A673 (cell line): ENCODE data around the gene NAB2. TPM values are rescaled to one million over a fixed set of nuclear protein-coding genes. Genes with fewer than 3 reads are reported as not detected.

Experiments
- BruUV-seq: library from RNA; stranded (reverse); fragments of 400-500 nt; replicated peaks from 2 replicates; lab custom pipeline; 2021; lab: Mats Ljungman, UMichigan
- CTCF ChIA-PET: fragments of 300-600 bp; sonication (Branson Sonifier 250); formaldehyde crosslinking; loops from one replicate; lab custom pipeline; 2022; ENCODE audit warnings: antibody characterized with exemption; lab: Charles Lee
- POLR2A ChIA-PET: fragments of 300-600 bp; sonication (Branson Sonifier 250); formaldehyde crosslinking; loops from one replicate; lab custom pipeline; 2022; ENCODE audit warnings: antibody characterized with exemption; ENCODE audit not compliant: low non-redundant PET; lab: Charles Lee
- DNase-seq: peaks from one replicate; pipeline ENCODE4 v3.0.0-alpha.2; 2015; ENCODE audit warnings: low spot score
- H3K27ac ChIP-seq: fragments of 200-600 bp; sonication (generic); 2 replicates; pipeline ENCODE4 v1.5.1; 2016; ENCODE audit warnings: mixed run types, low read depth, mild to moderate bottlenecking, mixed read lengths, antibody characterized with exemption, low read length; ENCODE audit not compliant: poor library complexity, severe bottlenecking
- H3K27me3 ChIP-seq: fragments of 200-600 bp; sonication (generic); replicated peaks from 2 replicates; pipeline ENCODE4 v1.6.1; 2017; ENCODE audit warnings: mixed run types, low read depth, mild to moderate bottlenecking, mixed read lengths, antibody characterized with exemption, low read length; ENCODE audit not compliant: insufficient read depth, poor library complexity
- H3K36me3 ChIP-seq: fragments of 200-600 bp; sonication (generic); 2 replicates; pipeline ENCODE4 v1.6.1; 2016; ENCODE audit warnings: mixed run types, mild to moderate bottlenecking, mixed read lengths, antibody characterized with exemption, low read length; ENCODE audit not compliant: insufficient read depth, poor library complexity, severe bottlenecking
- H3K4me1 ChIP-seq: fragments of 200-600 bp; sonication (generic); 2 replicates; pipeline ENCODE4 v1.6.1; 2017; ENCODE audit warnings: mixed run types, mild to moderate bottlenecking, mixed read lengths, antibody characterized with exemption, low read length; ENCODE audit not compliant: insufficient read depth, poor library complexity, severe bottlenecking
- H3K4me3 ChIP-seq: fragments of 200-600 bp; sonication (generic); 2 replicates; pipeline ENCODE4 v1.5.1; 2016; ENCODE audit warnings: low read depth, mixed run types, mild to moderate bottlenecking, mixed read lengths, low read length; ENCODE audit not compliant: poor library complexity, severe bottlenecking
- H3K9me3 ChIP-seq: fragments of 200-600 bp; sonication (generic); 2 replicates; pipeline ENCODE4 v1.6.1; 2016; ENCODE audit warnings: mixed run types, low read depth, mild to moderate bottlenecking, mixed read lengths, antibody characterized with exemption, low read length; ENCODE audit not compliant: poor library complexity, severe bottlenecking
- EZH2 ChIP-seq: fragments of 200-600 bp; sonication (generic); IDR thresholded peaks from 2 replicates; pipeline ENCODE4 v1.6.1; 2017; ENCODE audit warnings: borderline replicate concordance, low read depth, mild to moderate bottlenecking, mixed read lengths, antibody characterized with exemption, low read length; ENCODE audit not compliant: poor library complexity, severe bottlenecking
- intact Hi-C: fragments of 100-400 bp; cut with micrococcal nuclease; formaldehyde crosslinking; loops from one replicate; pipeline ENCODE4 v1.10.0; 2022; ENCODE audit not compliant: unreplicated experiment
- total RNA-seq: library from RNA; stranded (reverse); gene quantifications from 2 replicates; pipeline ENCODE4 v1.2.3, GENCODE V29; 2021
- TF ChIP-seq, protein P1 (sequence below): fragments of 300-800, 200-600 bp; sonication (generic); conservative IDR thresholded peaks from 2 replicates; pipeline ENCODE4 v1.5.1; 2017; ENCODE audit warnings: low read depth, mild to moderate bottlenecking, antibody characterized with exemption, low read length, moderate library complexity, mixed read lengths

The NAB2 gene
- total RNA-seq, 1 experiment from 2014 or later = 61.8 TPM

DNA sequence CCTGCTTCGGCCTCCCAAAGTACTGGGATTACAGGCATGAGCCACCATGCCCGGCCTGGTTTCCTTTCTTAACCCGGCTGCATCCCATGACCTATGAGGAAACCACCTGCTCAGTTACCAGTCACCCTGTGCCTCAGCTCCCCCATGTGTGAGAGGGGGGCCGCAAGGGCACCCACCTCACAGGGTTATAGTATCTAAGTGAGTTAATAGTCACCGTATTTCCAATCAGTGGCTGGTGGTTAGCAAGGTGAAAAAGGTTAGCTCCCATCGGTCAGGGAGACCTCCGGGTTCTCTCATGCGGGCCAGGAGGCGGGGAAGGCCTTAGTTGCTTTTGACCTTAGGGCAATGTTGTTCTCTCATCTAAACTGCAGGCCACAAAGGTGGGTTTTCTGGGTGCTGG, 46.0 kb downstream of the NAB2 start:
- H3K4me3 ChIP-seq = no peak overlapping the region
- peak overlapping the region; percentile 25 for H3K27ac ChIP-seq
- peaks cover 6% of the 10 kb centered on the region for H3K36me3 ChIP-seq
- no TSS peak for BruUV-seq
- POLR2A ChIA-PET = no interaction called here
- TF ChIP-seq EZH2 = no peak
- TF ChIP-seq, protein P1, sequence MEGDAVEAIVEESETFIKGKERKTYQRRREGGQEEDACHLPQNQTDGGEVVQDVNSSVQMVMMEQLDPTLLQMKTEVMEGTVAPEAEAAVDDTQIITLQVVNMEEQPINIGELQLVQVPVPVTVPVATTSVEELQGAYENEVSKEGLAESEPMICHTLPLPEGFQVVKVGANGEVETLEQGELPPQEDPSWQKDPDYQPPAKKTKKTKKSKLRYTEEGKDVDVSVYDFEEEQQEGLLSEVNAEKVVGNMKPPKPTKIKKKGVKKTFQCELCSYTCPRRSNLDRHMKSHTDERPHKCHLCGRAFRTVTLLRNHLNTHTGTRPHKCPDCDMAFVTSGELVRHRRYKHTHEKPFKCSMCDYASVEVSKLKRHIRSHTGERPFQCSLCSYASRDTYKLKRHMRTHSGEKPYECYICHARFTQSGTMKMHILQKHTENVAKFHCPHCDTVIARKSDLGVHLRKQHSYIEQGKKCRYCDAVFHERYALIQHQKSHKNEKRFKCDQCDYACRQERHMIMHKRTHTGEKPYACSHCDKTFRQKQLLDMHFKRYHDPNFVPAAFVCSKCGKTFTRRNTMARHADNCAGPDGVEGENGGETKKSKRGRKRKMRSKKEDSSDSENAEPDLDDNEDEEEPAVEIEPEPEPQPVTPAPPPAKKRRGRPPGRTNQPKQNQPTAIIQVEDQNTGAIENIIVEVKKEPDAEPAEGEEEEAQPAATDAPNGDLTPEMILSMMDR = no peak
- DNase-seq = no peak
- intact Hi-C loops = no loop called here
- H3K9me3 ChIP-seq = no peaks in the 10 kb centered on the region
- H3K27me3 ChIP-seq = no peaks in the 10 kb centered on the region
- CTCF ChIA-PET = interaction anchor here (0.6 kb wide), 1 partner anchor 66 kb away, joined by 4 read pairs; no protein-coding TSS in a partner anchor
- H3K4me1 ChIP-seq = peaks cover 14% of the 10 kb centered on the region

DNA sequence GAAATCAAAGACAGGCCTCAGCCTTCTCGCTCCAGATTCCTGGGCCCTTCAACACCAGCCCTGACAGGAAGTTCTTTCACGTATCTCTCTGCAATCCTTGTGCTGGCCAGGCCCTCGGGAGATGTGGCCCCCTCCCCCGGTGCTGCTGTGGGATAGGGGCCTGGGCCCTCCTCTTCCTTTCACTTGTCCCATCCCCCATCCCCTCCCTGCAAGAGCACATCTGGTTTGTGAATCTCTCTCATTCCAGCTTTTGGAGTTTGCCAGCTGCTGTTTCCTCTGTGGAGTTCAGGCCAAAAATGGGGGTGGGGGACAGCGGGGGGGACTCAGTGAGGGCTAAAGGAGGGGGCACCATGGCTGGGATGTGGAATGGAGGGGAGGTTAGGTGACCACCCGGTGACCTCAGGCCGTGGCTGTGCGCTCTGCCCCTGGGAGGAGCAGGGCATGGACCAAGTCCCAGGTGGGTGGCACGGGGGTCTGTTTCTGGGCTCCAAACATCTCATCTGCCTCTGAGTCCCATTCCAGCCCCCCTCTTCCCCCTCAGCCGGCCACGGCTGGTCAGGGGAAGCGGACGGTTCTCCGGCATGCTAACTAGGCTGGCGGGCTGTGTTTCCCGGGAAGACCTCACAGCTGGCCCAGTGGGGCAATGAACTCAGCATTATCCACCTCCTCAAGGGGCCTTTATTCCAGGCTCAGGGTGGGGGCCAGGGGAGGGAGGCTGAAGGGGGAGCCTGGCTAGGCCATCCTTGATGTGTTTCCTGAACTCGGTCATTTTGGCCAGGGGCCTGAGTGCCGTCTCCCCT, 46.8 kb downstream of the NAB2 start:
- intact Hi-C loops = no loop called here
- ChIA-PET POLR2A (no interaction called here), CTCF (interaction anchor here (0.6 kb wide), 1 partner anchor 67 kb away, joined by 4 read pairs; no protein-coding TSS in a partner anchor)
- Histone ChIP-seq H3K27ac (peak overlapping the region; percentile 25), H3K4me3 (no peak overlapping the region), H3K27me3 (no peaks in the 10 kb centered on the region), H3K36me3 (peaks cover 6% of the 10 kb centered on the region), H3K4me1 (peaks cover 11% of the 10 kb centered on the region), H3K9me3 (no peaks in the 10 kb centered on the region)
- TF ChIP-seq, protein P1 = no peak
- TF ChIP-seq EZH2 = no peak
- no peak for DNase-seq
- BruUV-seq = no TSS peak

DNA sequence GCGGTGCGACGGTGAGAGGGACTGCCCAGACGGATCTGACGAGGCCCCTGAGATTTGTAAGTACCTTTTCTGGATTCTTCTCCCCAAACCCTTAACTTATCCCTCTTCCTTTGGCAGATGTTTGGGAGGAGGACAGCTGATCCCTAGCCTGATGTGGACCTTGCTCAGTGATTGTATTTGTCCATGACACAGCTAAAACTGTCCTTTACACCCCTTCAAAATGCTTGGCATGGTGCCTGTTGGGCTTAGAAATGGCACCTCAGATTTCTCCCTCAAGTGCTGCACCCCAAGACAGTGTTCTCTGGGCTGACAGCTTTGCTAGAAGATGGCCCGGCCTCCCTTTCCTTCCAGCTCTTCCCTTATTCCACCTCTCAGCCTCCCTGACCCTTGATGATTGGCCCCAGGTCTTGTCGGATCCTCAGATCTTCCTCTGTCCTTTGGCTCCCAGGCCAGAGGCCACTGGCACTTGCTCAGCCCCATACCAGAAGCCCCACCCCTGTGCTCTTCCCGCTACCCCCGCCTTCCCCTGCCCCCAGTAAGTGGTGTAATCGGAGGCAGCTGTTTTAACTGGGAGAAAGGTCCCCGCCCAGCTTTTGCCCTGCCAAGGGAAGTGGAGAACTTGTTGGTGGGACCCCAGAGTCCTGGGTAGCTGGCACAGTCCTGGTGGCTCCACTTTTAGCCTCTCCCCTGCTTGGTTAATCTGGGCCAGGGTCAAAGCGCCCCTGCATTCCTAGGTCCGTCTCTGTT, 49.8 kb downstream of the NAB2 start:
- peaks cover 10% of the 10 kb centered on the region for H3K36me3 ChIP-seq
- CTCF ChIA-PET = interaction anchor here (0.7 kb wide), 1 partner anchor 11 kb away, joined by 10 read pairs; the partner anchor contains the start of gene LRP1
- H3K4me1 ChIP-seq = peaks cover 11% of the 10 kb centered on the region
- no peak overlapping the region for H3K4me3 ChIP-seq
- POLR2A ChIA-PET = no interaction called here
- no peaks in the 10 kb centered on the region for H3K9me3 ChIP-seq
- H3K27me3 ChIP-seq = no peaks in the 10 kb centered on the region
- no peak for DNase-seq
- no TSS peak for BruUV-seq
- no peak overlapping the region for H3K27ac ChIP-seq
- TF ChIP-seq, protein P1 = no peak
- TF ChIP-seq EZH2 = no peak
- intact Hi-C loops = no loop called here
